Lung (tissue), 12 donors: ENCODE data around the gene OR52E4. TPM values are rescaled to one million over a fixed set of nuclear protein-coding genes. Genes with fewer than 3 reads are reported as not detected.
A peak's percentile ranks its signal among the peaks of the same experiment; 100 is the strongest.

Source experiments
- ATAC-seq: fragments of 200-7000 bp; cut with Tn5 transposase; one replicate; pipeline ENCODE4 v1.9.1; 2020; ENCODE audit warnings: moderate number of reproducible peaks; ENCODE audit not compliant: insufficient read depth, low FRiP score
- DNase-seq, 3 donors: peaks; one replicate each; pipeline ENCODE4 v3.0.0-alpha.2; 2013 to 2017
- H3K27ac ChIP-seq, 2 donors: one replicate each; pipeline ENCODE4 v1.5.1; 2013; ENCODE audit warnings: mild to moderate bottlenecking in 2 of 2, moderate library complexity in 2 of 2, control low read depth in 1 of 2, inconsistent platforms in 1 of 2, low read depth in 1 of 2, low read length in 1 of 2
- H3K27me3 ChIP-seq, 3 donors: one replicate each; pipeline ENCODE4 v1.5.1; 2013; ENCODE audit warnings: low read length in 2 of 3; ENCODE audit not compliant: control insufficient read depth in 3 of 3, insufficient read depth in 3 of 3
- H3K36me3 ChIP-seq, 4 donors: one replicate each; pipeline ENCODE4 v1.5.1; 2013; ENCODE audit warnings: low read length in 4 of 4, mild to moderate bottlenecking in 1 of 4, moderate library complexity in 1 of 4; ENCODE audit not compliant: control insufficient read depth in 4 of 4, insufficient read depth in 4 of 4
- H3K4me1 ChIP-seq, 5 donors: one replicate each; pipeline ENCODE4 v1.5.1; 2013; ENCODE audit warnings: low read length in 5 of 5, mild to moderate bottlenecking in 2 of 5, moderate library complexity in 1 of 5; ENCODE audit not compliant: control insufficient read depth in 5 of 5, insufficient read depth in 5 of 5
- H3K4me3 ChIP-seq: one replicate; pipeline ENCODE4 v1.5.1; 2013; ENCODE audit warnings: mild to moderate bottlenecking, control low read depth, moderate library complexity
- H3K9ac ChIP-seq, 2 donors: one replicate each; pipeline ENCODE4 v1.5.1; 2013; ENCODE audit warnings: low read length in 2 of 2, control low read depth in 1 of 2; ENCODE audit not compliant: insufficient read depth in 1 of 2
- H3K9me3 ChIP-seq, 4 donors: one replicate each; pipeline ENCODE4 v1.5.1; 2013; ENCODE audit warnings: low read length in 3 of 4, mild to moderate bottlenecking in 1 of 4, moderate library complexity in 1 of 4; ENCODE audit not compliant: control insufficient read depth in 4 of 4, insufficient read depth in 3 of 4
- CTCF ChIP-seq: IDR thresholded peaks from 2 replicates; pipeline ENCODE4 v1.5.1; 2012; ENCODE audit warnings: mild to moderate bottlenecking; ENCODE audit errors: control extremely low read depth, extremely low read depth
- WGBS, 2 donors: extraction: QIAGEN DNeasy Blood & Tissue Kit; methylation state at CpG; one replicate each; pipeline ENCODE4 v1.1.7; 2013; 5-methylcytosine and 5-hydroxymethylcytosine counted together
- polyA plus RNA-seq, 2 donors: library from polyadenylated mRNA; stranded (reverse); fragments of 200-250 nt; gene quantifications; one replicate each; pipeline ENCODE4 v1.2.1, GENCODE V29; 2013
- total RNA-seq, 2 donors: library from RNA; depleted of rRNA in 1 of 2; stranded (reverse); fragments of >200 nt in 1 of 2; gene quantifications; one replicate each; pipeline ENCODE4 v1.2.1, GENCODE V29; 2014 to 2021
- donor health status: control.
- donor health status: control.
- donor health status: Bipolar disorder and iron deficiency.
- donor health status: healthy.
- donor health status: DM: yes; HTN: yes; CAD: no.

OR52E4 gene
- total and polyA plus RNA-seq, 4 donors: not detected

GRCh38 chr11:5881756-5882155, 1.3 kb downstream of the OR52E4 start:
- no peaks in the 10 kb centered on the region for H3K4me1 ChIP-seq
- no peaks in the 10 kb centered on the region for H3K27me3 ChIP-seq
- no peak overlapping the region for H3K4me3 ChIP-seq
- no peak for TF ChIP-seq CTCF
- no peaks in the 10 kb centered on the region for H3K9me3 ChIP-seq
- no peak for DNase-seq
- no peak overlapping the region for H3K27ac ChIP-seq
- ATAC-seq: no peak
- no peaks in the 10 kb centered on the region for H3K36me3 ChIP-seq
- H3K9ac ChIP-seq: no peak overlapping the region

- Histone ChIP-seq H3K9ac (no peak overlapping the region), H3K9me3 (no peaks in the 10 kb centered on the region), H3K4me1 (no peaks in the 10 kb centered on the region), H3K4me3 (no peak overlapping the region), H3K36me3 (no peaks in the 10 kb centered on the region), H3K27ac (no peak overlapping the region), H3K27me3 (no peaks in the 10 kb centered on the region)
- ATAC-seq: no peak
- TF ChIP-seq CTCF: no peak
- whole genome bisulfite sequencing, 2 donors: 74 to 84% methylated on average over 3 of the region's 3 CpGs
- DNase-seq: no peak
These were observed 6.7 kb downstream of the OR52E4 start for GRCh38 chr11:5887172-5887571.

- no peaks in the 10 kb centered on the region for H3K9me3 ChIP-seq
- no peaks in the 10 kb centered on the region for H3K36me3 ChIP-seq
- H3K4me3 ChIP-seq: no peak overlapping the region
- no peak overlapping the region for H3K27ac ChIP-seq
- TF ChIP-seq CTCF: no peak
- no peaks in the 10 kb centered on the region for H3K27me3 ChIP-seq
- DNase-seq (no peak), ATAC-seq (no peak)
- 69 to 90% methylated on average over 1 of the region's 1 CpG for WGBS, 2 donors
- H3K4me1 ChIP-seq: no peaks in the 10 kb centered on the region
- no peak overlapping the region for H3K9ac ChIP-seq
These were observed 7.2 kb downstream of the OR52E4 start for GRCh38 chr11:5887661-5888060.

- no peak for TF ChIP-seq CTCF
- H3K36me3 ChIP-seq: no peaks in the 10 kb centered on the region
- DNase-seq: peak in 2 of 3 donors; percentile 5 to 11
- no peak overlapping the region for H3K27ac ChIP-seq
- H3K4me1 ChIP-seq: no peaks in the 10 kb centered on the region
- 62 to 65% methylated on average over 4 of the region's 4 CpGs for WGBS, 2 donors
- H3K27me3 ChIP-seq: no peaks in the 10 kb centered on the region
- no peak overlapping the region for H3K4me3 ChIP-seq
- ATAC-seq: no peak
- no peak overlapping the region for H3K9ac ChIP-seq
- no peaks in the 10 kb centered on the region for H3K9me3 ChIP-seq
These were observed 10.9 kb downstream of the OR52E4 start for GRCh38 chr11:5891216-5891800.
